ENCODE results near the gene PARD3. TPM values are rescaled to one million over a fixed set of nuclear protein-coding genes. Genes with fewer than 3 reads are reported as not detected.

PARD3 gene
- polyA plus RNA-seq, 1 donor from 2014 or later: 12.4 TPM

- Histone ChIP-seq H3F3A (ENCODE audit: insufficient read depth, low read length, poor library complexity, severe bottlenecking) (no peaks in the 10 kb centered on the region), H3K27ac (ENCODE audit: low read length) (no peak overlapping the region), H3K9ac (ENCODE audit: low read length) (no peak overlapping the region), H3K27me3 (ENCODE audit: insufficient read depth, low read depth, low read length) (no peaks in the 10 kb centered on the region), H3K9me3 (ENCODE audit: low read length) (no peaks in the 10 kb centered on the region), H3K4me3 (ENCODE audit: low read length) (no peak overlapping the region), H3K79me2 (replicated peaks; ENCODE audit: insufficient read depth, low read length) (no peaks in the 10 kb centered on the region), H2AFZ (ENCODE audit: low read depth, low read length) (no peak overlapping the region), H4K20me1 (ENCODE audit: insufficient read depth) (no peaks in the 10 kb centered on the region), H3K9me2 (ENCODE audit: insufficient read depth, low read length) (no peaks in the 10 kb centered on the region), H3K4me2 (ENCODE audit: low read length) (no peak overlapping the region), H3K36me3 (ENCODE audit: insufficient read depth, low read length) (no peaks in the 10 kb centered on the region)
- no peak for TF ChIP-seq SMC3 (conservative IDR thresholded peaks at IDR 0.05; ENCODE audit: poor library complexity)
- TF ChIP-seq RAD21 (conservative IDR thresholded peaks at IDR 0.05): no peak
- TF ChIP-seq POLR2AphosphoS5 (IDR thresholded peaks at IDR 0.05): no peak
- no peak for TF ChIP-seq CTCF (IDR thresholded peaks at IDR 0.05; ENCODE audit: poor library complexity, severe bottlenecking)
- TF ChIP-seq EZH2 (IDR thresholded peaks at IDR 0.05; ENCODE audit: borderline replicate concordance, insufficient read depth, low read length, poor library complexity, severe bottlenecking): no peak
- TF ChIP-seq REST (IDR thresholded peaks at IDR 0.05; ENCODE audit: borderline replicate concordance): no peak
- TF ChIP-seq EP300 (conservative IDR thresholded peaks at IDR 0.05; ENCODE audit: poor library complexity, severe bottlenecking): no peak
- TF ChIP-seq TAF1 (IDR thresholded peaks at IDR 0.05; ENCODE audit: low read depth): no peak
- TF ChIP-seq MXI1 (conservative IDR thresholded peaks at IDR 0.05; ENCODE audit: poor library complexity, severe bottlenecking): no peak
These were observed 645.4 kb downstream of the PARD3 start for GRCh38 chr10:34169677-34170076.

GRCh38 chr10:34169131-34169530 lies 646.0 kb downstream of the PARD3 start:
- Histone ChIP-seq H3K4me3 (ENCODE audit: low read length) (no peak overlapping the region), H3K27me3 (ENCODE audit: insufficient read depth, low read depth, low read length) (no peaks in the 10 kb centered on the region), H3K9me2 (ENCODE audit: insufficient read depth, low read length) (no peaks in the 10 kb centered on the region), H2AFZ (ENCODE audit: low read depth, low read length) (no peak overlapping the region), H3K9ac (ENCODE audit: low read length) (no peak overlapping the region), H3K79me2 (replicated peaks; ENCODE audit: insufficient read depth, low read length) (no peaks in the 10 kb centered on the region), H3K36me3 (ENCODE audit: insufficient read depth, low read length) (no peaks in the 10 kb centered on the region), H3K27ac (ENCODE audit: low read length) (no peak overlapping the region), H3K9me3 (ENCODE audit: low read length) (no peaks in the 10 kb centered on the region), H3K4me2 (ENCODE audit: low read length) (no peak overlapping the region), H3F3A (ENCODE audit: insufficient read depth, low read length, poor library complexity, severe bottlenecking) (no peaks in the 10 kb centered on the region), H4K20me1 (ENCODE audit: insufficient read depth) (no peaks in the 10 kb centered on the region)
- TF ChIP-seq EZH2 (IDR thresholded peaks at IDR 0.05; ENCODE audit: borderline replicate concordance, insufficient read depth, low read length, poor library complexity, severe bottlenecking) (no peak), POLR2AphosphoS5 (IDR thresholded peaks at IDR 0.05) (no peak), EP300 (conservative IDR thresholded peaks at IDR 0.05; ENCODE audit: poor library complexity, severe bottlenecking) (no peak), REST (IDR thresholded peaks at IDR 0.05; ENCODE audit: borderline replicate concordance) (no peak), SMC3 (conservative IDR thresholded peaks at IDR 0.05; ENCODE audit: poor library complexity) (no peak)
